Liver (tissue), 3 donors: ENCODE data around the gene C15orf62.

ENCODE experiments used
- GABPA ChIP-seq, 2 donors: IDR thresholded peaks in 1 of 2; conservative IDR thresholded peaks in 1 of 2; 2 replicates each; pipeline ENCODE4 v1.6.1; 2016; ENCODE audit warnings: antibody characterized with exemption in 2 of 2, mild to moderate bottlenecking in 1 of 2, moderate library complexity in 1 of 2
- RAD21 ChIP-seq, 2 donors: IDR thresholded peaks; 2 replicates each; pipeline ENCODE4 v1.6.1; 2016; ENCODE audit warnings: antibody characterized with exemption in 2 of 2, mild to moderate bottlenecking in 2 of 2
- SP1 ChIP-seq: IDR thresholded peaks from 2 replicates; pipeline ENCODE4 v1.6.1; 2018; ENCODE audit warnings: antibody characterized with exemption, mild to moderate bottlenecking
- TF ChIP-seq, protein P1 (sequence below): fragments of 150-350 bp; IDR thresholded peaks from 2 replicates; pipeline ENCODE4 v1.5.1; 2017; ENCODE audit warnings: improper control_type of control experiment, low read depth, low read length; ENCODE audit not compliant: missing input control
- TF ChIP-seq, protein P2 (sequence below): IDR thresholded peaks from 2 replicates; pipeline ENCODE4 v1.6.1; 2016; ENCODE audit warnings: antibody characterized with exemption, mild to moderate bottlenecking
- donor health status: healthy.
- donor health status: healthy.

DNA sequence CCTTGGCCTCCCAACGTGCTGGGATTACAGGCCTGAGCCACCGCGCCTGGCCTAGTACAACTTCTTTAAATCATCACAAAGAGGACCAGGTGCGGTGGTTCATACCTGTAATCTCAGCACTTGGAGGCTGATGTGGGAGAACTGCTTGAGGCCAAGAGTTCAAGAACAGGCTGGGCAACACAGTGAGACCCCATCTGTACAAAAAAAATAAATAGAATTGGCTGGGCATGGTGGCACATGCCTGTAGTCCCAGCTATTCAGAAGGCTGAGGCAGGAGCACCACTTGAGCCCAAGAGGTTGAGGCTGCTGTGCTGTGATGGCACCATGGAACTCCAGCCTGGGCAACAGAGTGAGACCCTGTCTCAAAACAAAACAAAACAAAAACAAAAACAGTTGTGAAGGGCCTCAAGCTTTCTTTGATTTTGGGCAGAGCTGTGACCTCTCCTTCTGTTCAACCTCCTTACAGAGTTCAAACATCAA, 20.6 kb upstream of the C15orf62 start:
- TF ChIP-seq, protein P1, sequence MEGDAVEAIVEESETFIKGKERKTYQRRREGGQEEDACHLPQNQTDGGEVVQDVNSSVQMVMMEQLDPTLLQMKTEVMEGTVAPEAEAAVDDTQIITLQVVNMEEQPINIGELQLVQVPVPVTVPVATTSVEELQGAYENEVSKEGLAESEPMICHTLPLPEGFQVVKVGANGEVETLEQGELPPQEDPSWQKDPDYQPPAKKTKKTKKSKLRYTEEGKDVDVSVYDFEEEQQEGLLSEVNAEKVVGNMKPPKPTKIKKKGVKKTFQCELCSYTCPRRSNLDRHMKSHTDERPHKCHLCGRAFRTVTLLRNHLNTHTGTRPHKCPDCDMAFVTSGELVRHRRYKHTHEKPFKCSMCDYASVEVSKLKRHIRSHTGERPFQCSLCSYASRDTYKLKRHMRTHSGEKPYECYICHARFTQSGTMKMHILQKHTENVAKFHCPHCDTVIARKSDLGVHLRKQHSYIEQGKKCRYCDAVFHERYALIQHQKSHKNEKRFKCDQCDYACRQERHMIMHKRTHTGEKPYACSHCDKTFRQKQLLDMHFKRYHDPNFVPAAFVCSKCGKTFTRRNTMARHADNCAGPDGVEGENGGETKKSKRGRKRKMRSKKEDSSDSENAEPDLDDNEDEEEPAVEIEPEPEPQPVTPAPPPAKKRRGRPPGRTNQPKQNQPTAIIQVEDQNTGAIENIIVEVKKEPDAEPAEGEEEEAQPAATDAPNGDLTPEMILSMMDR, result no peak
- TF ChIP-seq RAD21 (IDR thresholded peaks at IDR 0.05) (no peak), SP1 (no peak), GABPA (IDR thresholded peaks at IDR 0.05 in 1 of 2, conservative IDR thresholded peaks at IDR 0.05 in 1 of 2) (no peak)
- TF ChIP-seq, protein P2, sequence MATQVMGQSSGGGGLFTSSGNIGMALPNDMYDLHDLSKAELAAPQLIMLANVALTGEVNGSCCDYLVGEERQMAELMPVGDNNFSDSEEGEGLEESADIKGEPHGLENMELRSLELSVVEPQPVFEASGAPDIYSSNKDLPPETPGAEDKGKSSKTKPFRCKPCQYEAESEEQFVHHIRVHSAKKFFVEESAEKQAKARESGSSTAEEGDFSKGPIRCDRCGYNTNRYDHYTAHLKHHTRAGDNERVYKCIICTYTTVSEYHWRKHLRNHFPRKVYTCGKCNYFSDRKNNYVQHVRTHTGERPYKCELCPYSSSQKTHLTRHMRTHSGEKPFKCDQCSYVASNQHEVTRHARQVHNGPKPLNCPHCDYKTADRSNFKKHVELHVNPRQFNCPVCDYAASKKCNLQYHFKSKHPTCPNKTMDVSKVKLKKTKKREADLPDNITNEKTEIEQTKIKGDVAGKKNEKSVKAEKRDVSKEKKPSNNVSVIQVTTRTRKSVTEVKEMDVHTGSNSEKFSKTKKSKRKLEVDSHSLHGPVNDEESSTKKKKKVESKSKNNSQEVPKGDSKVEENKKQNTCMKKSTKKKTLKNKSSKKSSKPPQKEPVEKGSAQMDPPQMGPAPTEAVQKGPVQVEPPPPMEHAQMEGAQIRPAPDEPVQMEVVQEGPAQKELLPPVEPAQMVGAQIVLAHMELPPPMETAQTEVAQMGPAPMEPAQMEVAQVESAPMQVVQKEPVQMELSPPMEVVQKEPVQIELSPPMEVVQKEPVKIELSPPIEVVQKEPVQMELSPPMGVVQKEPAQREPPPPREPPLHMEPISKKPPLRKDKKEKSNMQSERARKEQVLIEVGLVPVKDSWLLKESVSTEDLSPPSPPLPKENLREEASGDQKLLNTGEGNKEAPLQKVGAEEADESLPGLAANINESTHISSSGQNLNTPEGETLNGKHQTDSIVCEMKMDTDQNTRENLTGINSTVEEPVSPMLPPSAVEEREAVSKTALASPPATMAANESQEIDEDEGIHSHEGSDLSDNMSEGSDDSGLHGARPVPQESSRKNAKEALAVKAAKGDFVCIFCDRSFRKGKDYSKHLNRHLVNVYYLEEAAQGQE, result no peak
